SU-DHL-6 (cell line): ENCODE data around the gene RAD9B.

Source experiments
- H2AFZ ChIP-seq: fragments of 200-600 bp; sonication (generic); 2 replicates; pipeline ENCODE4 v1.6.1; 2014; ENCODE audit warnings: low read depth, mild to moderate bottlenecking, moderate library complexity, mixed read lengths, antibody characterized with exemption, low read length; ENCODE audit not compliant: severe bottlenecking
- H3F3A ChIP-seq: fragments of 200-600 bp; shearing (Covaris generic); 2 replicates; pipeline ENCODE4 v1.6.0; 2016; ENCODE audit warnings: antibody characterized with exemption, mild to moderate bottlenecking; ENCODE audit not compliant: insufficient read depth
- H3K27ac ChIP-seq: fragments of 200-600 bp; sonication (generic); 2 replicates; pipeline ENCODE4 v1.5.1; 2016; ENCODE audit warnings: low read depth, mild to moderate bottlenecking, low read length, moderate library complexity, mixed read lengths
- H3K27me3 ChIP-seq: fragments of 200-600 bp; sonication (generic), shearing (Covaris generic); 2 replicates; pipeline ENCODE4 v1.6.0; 2014; ENCODE audit warnings: mild to moderate bottlenecking, low read length
- H3K36me3 ChIP-seq: fragments of 200-600 bp; sonication (generic); 2 replicates; pipeline ENCODE4 v1.6.1; 2014; ENCODE audit warnings: mild to moderate bottlenecking, low read length, mixed read lengths
- H3K4me2 ChIP-seq: fragments of 300-600, 200-600 bp; shearing (Covaris generic), sonication (generic); 2 replicates; pipeline ENCODE4 v1.6.0; 2014; ENCODE audit warnings: low read length, low read depth, mild to moderate bottlenecking; ENCODE audit not compliant: poor library complexity, severe bottlenecking
- H3K4me3 ChIP-seq: fragments of 200-600 bp; sonication (generic); 2 replicates; pipeline ENCODE4 v1.5.1; 2014; ENCODE audit warnings: antibody characterized with exemption, low read length, mild to moderate bottlenecking, mixed read lengths; ENCODE audit not compliant: insufficient read depth, poor library complexity, severe bottlenecking
- H3K79me2 ChIP-seq: fragments of 200-600 bp; sonication (generic); 2 replicates; pipeline ENCODE4 v1.6.1; 2014; ENCODE audit warnings: mild to moderate bottlenecking, low read length, moderate library complexity; ENCODE audit not compliant: insufficient read depth
- H3K9ac ChIP-seq: fragments of 200-600 bp; sonication (generic); 2 replicates; pipeline ENCODE4 v1.7.0; 2014; ENCODE audit warnings: mild to moderate bottlenecking, low read length
- H3K9me2 ChIP-seq: fragments of 200-600 bp; sonication (generic); replicated peaks from 2 replicates; pipeline ENCODE4 v1.6.1; 2014; ENCODE audit warnings: low read length; ENCODE audit not compliant: insufficient read depth
- H3K9me3 ChIP-seq: fragments of 200-600 bp; sonication (generic); 2 replicates; pipeline ENCODE4 v1.6.1; 2014; ENCODE audit warnings: low read length, mixed read lengths; ENCODE audit not compliant: insufficient read depth
- H4K20me1 ChIP-seq: fragments of 200-600 bp; sonication (generic); 2 replicates; pipeline ENCODE4 v1.6.1; 2014; ENCODE audit warnings: low read depth, mild to moderate bottlenecking, antibody characterized with exemption, low read length, moderate library complexity, mixed read lengths
- CTCF ChIP-seq: fragments of 200-600 bp; sonication (generic); IDR thresholded peaks from one replicate; pipeline ENCODE4 v1.5.1; 2017; ENCODE audit warnings: antibody characterized with exemption, mild to moderate bottlenecking, low read length, moderate library complexity; ENCODE audit not compliant: insufficient read depth, poor library complexity, severe bottlenecking
- EZH2phosphoT487 ChIP-seq: fragments of 200-600 bp; sonication (generic), shearing (Covaris generic); conservative IDR thresholded peaks from 2 replicates; pipeline ENCODE4 v1.6.1; 2018; ENCODE audit warnings: mild to moderate bottlenecking, antibody characterized with exemption, low read length, moderate library complexity, mixed read lengths

Gene RAD9B

GRCh38 chr12:110534811-110535210 is 32.7 kb downstream of the RAD9B start:
- Histone ChIP-seq H3K4me3 (no peak overlapping the region), H3K9me2 (no peaks in the 10 kb centered on the region), H2AFZ (no peak overlapping the region), H3K9ac (no peak overlapping the region), H3K4me2 (no peak overlapping the region), H3K27me3 (no peaks in the 10 kb centered on the region), H3K36me3 (peaks cover 19% of the 10 kb centered on the region), H3K79me2 (no peaks in the 10 kb centered on the region), H4K20me1 (no peaks in the 10 kb centered on the region), H3F3A (0 out of 2 replicates have a peak, but pooled peaks cover 2% of the 10 kb centered on the region), H3K9me3 (no peaks in the 10 kb centered on the region), H3K27ac (no peak overlapping the region)
- TF ChIP-seq EZH2phosphoT487 (no peak), CTCF (no peak)

GRCh38 chr12:110536834-110537604 is 34.9 kb downstream of the RAD9B start:
- no peaks in the 10 kb centered on the region for H3K79me2 ChIP-seq
- no peak overlapping the region for H3K4me2 ChIP-seq
- H3K27me3 ChIP-seq: no peaks in the 10 kb centered on the region
- H3K9me2 ChIP-seq: no peaks in the 10 kb centered on the region
- H3K27ac ChIP-seq: no peak overlapping the region
- no peak overlapping the region for H2AFZ ChIP-seq
- peaks cover 19% of the 10 kb centered on the region for H3K36me3 ChIP-seq
- no peaks in the 10 kb centered on the region for H3F3A ChIP-seq
- H3K9me3 ChIP-seq: no peaks in the 10 kb centered on the region
- no peaks in the 10 kb centered on the region for H4K20me1 ChIP-seq
- TF ChIP-seq CTCF (no peak), EZH2phosphoT487 (no peak)
- H3K4me3 ChIP-seq: no peak overlapping the region
- no peak overlapping the region for H3K9ac ChIP-seq

GRCh38 chr12:110537605-110538409 is 35.7 kb downstream of the RAD9B start:
- no peaks in the 10 kb centered on the region for H3K9me2 ChIP-seq
- no peak overlapping the region for H3K4me3 ChIP-seq
- no peak overlapping the region for H3K9ac ChIP-seq
- H3K4me2 ChIP-seq: no peak overlapping the region
- H3K27ac ChIP-seq: no peak overlapping the region
- H3K79me2 ChIP-seq: no peaks in the 10 kb centered on the region
- no peak overlapping the region for H2AFZ ChIP-seq
- peaks cover 19% of the 10 kb centered on the region; the same call in 1 of the 2 replicates for H3K36me3 ChIP-seq
- TF ChIP-seq EZH2phosphoT487 (no peak), CTCF (no peak)
- no peaks in the 10 kb centered on the region for H3F3A ChIP-seq
- H3K27me3 ChIP-seq: no peaks in the 10 kb centered on the region
- H3K9me3 ChIP-seq: no peaks in the 10 kb centered on the region
- H4K20me1 ChIP-seq: no peaks in the 10 kb centered on the region
